OCI-LY7 (cell line): ENCODE measurements around the gene PSMC1.

Experiments
- CTCF ChIP-seq: fragments of 200-600 bp; sonication (generic); conservative IDR thresholded peaks from 2 replicates; pipeline ENCODE4 v1.5.1; 2014; ENCODE audit warnings: mild to moderate bottlenecking, antibody characterized with exemption, low read length, moderate library complexity, mixed read lengths
- EZH2phosphoT487 ChIP-seq: fragments of 200-600 bp; sonication (generic); IDR thresholded peaks from 2 replicates; pipeline ENCODE4 v1.6.1; 2018; ENCODE audit warnings: low read depth, borderline replicate concordance, mild to moderate bottlenecking, mixed run types, antibody characterized with exemption, low read length, moderate library complexity, mixed read lengths

- TF ChIP-seq CTCF (no peak), EZH2phosphoT487 (no peak)
Measured at GRCh38 chr14:90275458-90275814, 19.1 kb downstream of the PSMC1 start.
